GM18861 (cell line): ENCODE measurements around the gene FBXW5.

ENCODE experiments used
- ATAC-seq: cut with Tn5 transposase; IDR thresholded peaks from one replicate; pipeline ENCODE4 v1.9.1; 2021; ENCODE audit not compliant: unreplicated experiment

The FBXW5 gene

GRCh38 chr9:136913701-136914438, 30.7 kb downstream of the FBXW5 start:
- no peak for ATAC-seq

- ATAC-seq, result no peak
Measured at GRCh38 chr9:136910901-136911245, 33.7 kb downstream of the FBXW5 start.

GRCh38 chr9:136910197-136910900, 34.2 kb downstream of the FBXW5 start:
- no peak for ATAC-seq

GRCh38 chr9:136907011-136907914, 37.3 kb downstream of the FBXW5 start:
- no peak for ATAC-seq

- no peak for ATAC-seq
Measured at GRCh38 chr9:136906266-136906665, 38.3 kb downstream of the FBXW5 start.

- ATAC-seq, result no peak
Measured at GRCh38 chr9:136903041-136903554, 41.4 kb downstream of the FBXW5 start.

GRCh38 chr9:136902259-136902821, 42.2 kb downstream of the FBXW5 start:
- ATAC-seq, result peak; percentile 52

GRCh38 chr9:136901516-136902258, 42.9 kb downstream of the FBXW5 start:
- ATAC-seq, result peak; percentile 50

GRCh38 chr9:136900988-136901515, 43.5 kb downstream of the FBXW5 start:
- no peak for ATAC-seq

GRCh38 chr9:136900556-136900955, 44.0 kb downstream of the FBXW5 start:
- no peak for ATAC-seq

- ATAC-seq, result no peak
Measured at GRCh38 chr9:136899196-136899595, 45.3 kb downstream of the FBXW5 start.

- no peak for ATAC-seq
Measured at GRCh38 chr9:136898483-136899100, 45.9 kb downstream of the FBXW5 start.

GRCh38 chr9:136896027-136896426, 48.5 kb downstream of the FBXW5 start:
- ATAC-seq, result no peak

GRCh38 chr9:136890661-136891060, 53.9 kb downstream of the FBXW5 start:
- ATAC-seq, result no peak
